Stimulated activated CD4-positive, alpha-beta T cell treated with anti-CD3 and anti-CD28 coated beads, Interleukin-4, amount 100 ng/mL, for 1 hour (primary cell): ENCODE measurements around the gene MYO5B.

ENCODE experiments used
- DNase-seq: peaks from one replicate; pipeline ENCODE4 v3.0.0-alpha.2; 2020

Gene MYO5B

DNA sequence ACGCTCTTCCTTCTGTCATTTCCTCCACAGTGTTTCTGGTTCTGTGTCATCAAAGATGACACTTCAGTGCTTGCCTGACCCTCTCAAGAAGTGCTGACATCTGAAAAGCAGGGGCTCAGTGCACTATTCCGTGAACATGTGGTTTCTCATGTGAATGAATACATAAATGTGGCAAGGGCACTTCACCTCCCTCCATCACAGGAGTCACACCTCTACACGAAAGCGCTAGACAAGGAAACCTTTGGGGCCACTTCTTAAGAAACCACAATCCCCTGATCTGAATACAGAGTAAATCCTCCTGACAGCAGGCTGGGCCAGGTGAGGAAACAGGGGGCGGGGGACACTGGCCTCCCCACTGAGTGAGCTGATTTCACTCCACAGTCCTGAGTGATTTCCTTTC is 235.8 kb downstream of the MYO5B start:
- DNase-seq = no peak

DNA sequence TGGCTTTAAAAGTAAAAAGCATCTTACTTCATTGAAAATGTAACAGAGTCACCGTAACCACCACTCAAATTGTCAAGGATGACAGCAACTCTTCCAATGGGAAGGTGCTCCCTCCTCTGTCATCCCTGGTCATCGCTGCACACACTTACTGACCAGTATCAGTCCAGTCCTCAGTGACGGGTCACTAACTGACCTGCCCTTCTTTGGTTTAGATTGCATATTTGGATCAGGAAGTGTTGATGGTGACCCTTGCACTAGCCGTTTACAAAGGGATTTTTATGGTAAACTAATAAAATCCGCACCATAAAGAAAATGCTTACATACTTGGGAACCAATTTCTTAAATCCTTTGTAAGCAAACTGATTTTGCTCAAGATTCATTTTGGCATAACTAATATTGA is 239.7 kb downstream of the MYO5B start:
- no peak for DNase-seq

DNA sequence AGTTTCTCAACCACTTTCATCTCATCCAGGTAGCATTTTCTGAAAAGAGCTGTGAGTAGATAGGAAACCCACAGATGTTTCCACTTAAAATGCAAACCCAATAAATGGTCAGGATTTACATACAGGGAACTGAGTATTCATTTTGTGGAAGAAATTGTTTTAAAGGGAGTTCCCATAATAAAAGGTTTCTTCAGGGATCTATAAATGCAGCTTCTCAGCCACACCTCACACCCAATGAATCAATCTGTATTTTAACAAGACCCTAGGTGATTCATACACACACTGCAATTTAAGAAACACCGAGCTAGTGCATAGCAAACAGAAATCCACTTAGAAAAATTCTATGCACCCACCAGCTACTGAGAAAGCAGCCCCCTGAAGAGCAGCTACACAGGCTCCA is 241.6 kb downstream of the MYO5B start:
- DNase-seq = no peak

DNA sequence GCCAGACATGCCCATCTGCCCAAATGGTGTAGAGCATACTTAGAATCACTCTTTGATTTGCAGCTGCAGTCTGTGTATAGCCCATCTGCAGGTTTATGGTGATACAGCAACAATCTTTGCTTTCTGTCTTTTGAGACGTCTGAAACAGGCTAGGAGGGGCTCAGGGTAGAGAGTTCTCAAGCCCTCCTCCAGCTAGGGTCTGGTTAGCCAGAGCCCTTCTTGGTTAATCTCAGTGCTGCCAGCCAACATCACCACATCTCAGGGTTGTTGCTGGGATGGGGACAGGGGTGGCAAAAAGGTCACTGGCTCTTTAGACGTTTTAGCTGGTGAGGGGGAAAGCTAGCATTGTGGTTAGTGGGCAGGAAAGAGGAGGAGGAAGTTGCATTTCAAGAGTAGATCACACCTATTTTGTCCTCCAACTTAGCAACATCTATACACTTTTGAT is 245.0 kb downstream of the MYO5B start:
- DNase-seq = no peak

DNA sequence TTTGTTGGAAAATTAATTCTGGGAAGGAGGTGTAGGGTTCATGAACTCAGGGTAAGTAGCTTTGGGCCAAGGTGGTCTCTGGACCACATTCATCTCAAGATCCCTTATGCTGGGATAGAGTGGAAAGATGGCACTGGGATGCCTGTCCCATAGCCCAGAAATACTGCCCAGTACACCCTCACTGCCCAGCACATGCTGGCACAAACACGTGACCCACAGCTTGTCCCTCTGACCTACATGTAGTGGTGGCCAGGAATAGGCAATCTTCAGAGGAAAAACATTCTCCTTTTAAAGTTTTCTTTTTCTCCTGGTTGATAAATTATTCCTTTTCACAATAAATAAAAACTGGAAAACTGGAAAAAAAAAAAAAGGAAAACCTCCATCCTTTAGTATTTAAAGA is 246.0 kb downstream of the MYO5B start:
- no peak for DNase-seq

DNA sequence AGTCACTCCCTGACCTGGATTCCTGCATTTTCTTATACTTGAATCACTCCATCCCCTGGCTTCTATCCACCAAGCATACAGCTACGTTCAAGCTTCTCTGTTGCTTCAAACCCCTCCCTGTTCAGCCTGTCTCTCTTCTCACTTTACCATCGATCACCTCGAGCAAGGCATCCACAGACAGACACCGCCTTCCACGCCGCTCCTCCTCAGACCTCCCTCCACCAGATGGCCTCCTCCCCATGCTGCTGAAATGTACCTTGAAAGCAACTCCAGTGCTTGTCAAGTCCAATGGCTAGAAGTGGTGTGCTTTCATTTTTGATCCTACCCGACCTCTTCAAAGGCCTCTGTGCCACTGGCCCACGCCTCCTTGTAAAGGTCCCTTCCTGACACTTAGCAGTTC is 250.3 kb downstream of the MYO5B start:
- no peak for DNase-seq

DNA sequence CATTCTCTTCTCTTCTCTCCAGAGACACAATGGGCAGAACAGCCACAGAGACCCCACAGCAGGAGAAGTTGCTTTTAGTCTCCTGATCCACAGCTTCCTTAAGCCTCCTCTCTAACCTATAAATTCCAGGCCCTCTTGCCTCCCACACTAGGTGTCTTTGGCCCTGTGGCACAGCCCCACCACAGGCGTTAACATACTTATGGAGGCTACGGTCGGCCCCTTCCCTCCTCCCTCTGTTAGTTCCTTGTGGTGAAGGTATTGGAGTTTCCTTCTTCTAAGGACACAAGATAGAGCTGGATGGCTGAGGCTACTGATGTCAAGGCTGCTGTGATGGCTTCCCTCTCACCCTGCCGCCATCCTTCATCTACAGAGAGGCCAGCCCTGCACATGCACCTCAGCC is 258.1 kb downstream of the MYO5B start:
- no peak for DNase-seq

DNA sequence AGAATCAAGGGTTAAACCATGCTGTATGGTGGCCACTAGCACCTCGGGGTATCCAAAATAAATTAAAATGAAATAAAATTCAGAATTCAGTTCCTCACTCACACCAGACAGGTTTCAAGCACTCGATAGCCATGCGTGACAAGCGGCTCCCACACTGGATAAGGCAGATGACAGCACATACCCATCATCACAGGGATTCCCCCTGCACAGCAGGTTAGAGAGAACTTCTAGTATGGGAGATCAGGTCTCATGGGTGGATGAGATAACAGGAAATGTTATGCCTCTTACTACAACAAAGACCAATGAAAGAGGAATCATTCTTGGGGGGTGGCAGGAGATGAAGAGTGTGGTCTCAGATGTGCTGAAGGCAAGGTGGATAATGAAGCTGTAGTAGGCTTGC is 259.7 kb downstream of the MYO5B start:
- DNase-seq = no peak

DNA sequence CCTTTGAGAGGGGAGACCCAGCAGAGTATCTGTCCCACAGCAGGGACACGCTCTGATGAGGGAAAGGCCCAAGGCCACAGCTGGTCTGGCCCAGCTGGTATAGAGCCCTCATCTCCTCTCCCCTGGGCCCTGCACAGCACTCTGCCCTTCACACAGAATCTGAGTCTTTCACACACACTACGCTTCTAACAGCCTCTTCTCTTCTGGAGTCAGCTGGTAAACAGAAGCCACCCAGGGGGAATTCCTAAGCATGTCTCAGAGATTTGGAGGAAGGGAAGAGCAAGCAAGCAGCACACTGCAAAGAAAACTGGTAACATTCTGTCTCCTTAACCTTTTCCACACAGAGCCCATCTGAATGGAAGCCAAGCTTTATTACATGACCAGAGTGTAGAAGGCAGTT is 260.5 kb downstream of the MYO5B start:
- no peak for DNase-seq

DNA sequence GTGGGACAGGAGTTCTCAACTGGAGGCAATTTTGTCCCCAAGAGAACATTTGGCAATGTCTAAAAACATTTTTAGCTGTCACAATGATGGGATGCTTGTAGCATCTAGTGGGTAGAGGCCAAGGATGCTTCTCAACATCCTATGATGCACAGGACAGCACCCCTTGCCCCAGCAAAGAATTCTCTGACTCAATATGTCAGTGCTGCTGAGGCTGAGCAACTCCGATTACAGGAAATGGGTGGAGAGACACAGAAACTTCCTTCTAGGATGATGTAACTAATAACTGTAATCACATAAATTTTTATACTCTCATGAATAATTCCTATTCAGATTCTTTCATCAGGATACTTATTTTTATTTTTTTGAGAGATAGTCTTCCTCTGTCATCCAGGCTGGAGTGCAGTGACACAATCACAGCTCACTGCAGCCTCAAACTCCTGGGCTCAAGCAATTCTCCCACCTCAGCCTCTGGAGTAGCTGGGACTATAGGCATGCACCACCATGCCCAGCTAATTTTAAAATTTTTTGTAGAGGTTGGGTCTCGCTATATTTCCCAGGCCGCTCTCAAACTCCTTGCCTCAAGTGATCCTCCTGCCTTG is 261.3 kb downstream of the MYO5B start:
- no peak for DNase-seq

DNA sequence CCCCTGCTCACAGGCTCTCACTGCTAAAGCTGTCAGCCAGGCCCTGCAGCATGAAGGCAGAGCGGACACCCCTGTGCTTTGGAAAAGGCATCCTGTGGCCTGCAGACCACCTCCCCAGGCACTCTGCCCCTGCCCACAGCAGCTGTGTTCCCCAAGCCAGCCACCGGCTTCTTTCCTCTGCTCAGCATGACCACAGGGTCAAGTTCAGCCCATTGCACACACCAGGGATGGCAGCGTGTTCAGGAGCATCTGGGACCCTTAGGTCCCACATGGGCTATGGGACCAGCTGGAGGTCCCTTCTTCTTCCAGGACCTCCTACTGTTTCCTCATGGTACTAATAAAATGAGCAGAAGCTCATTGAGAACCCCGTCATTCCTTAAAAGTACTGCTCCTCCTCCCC is 263.2 kb downstream of the MYO5B start:
- DNase-seq = no peak

DNA sequence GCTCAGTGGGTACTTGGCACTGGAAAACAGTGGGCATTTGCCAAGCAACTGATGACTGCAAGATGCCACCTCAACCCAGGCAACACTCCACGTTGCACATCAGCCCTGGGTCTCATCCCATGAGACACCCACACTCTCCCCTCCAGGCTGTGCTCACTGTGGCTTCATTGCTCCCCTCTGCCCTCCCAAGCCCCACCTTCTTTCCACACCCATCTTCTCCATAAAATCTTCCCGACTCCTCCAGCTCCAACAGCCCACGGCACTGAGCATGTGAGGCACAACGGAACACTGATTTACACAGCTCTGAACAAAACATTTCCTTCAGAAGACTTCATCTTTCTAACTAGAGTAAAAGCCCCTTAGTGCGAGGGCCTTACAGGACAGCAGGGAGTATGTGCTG is 263.8 kb downstream of the MYO5B start:
- DNase-seq = no peak

DNA sequence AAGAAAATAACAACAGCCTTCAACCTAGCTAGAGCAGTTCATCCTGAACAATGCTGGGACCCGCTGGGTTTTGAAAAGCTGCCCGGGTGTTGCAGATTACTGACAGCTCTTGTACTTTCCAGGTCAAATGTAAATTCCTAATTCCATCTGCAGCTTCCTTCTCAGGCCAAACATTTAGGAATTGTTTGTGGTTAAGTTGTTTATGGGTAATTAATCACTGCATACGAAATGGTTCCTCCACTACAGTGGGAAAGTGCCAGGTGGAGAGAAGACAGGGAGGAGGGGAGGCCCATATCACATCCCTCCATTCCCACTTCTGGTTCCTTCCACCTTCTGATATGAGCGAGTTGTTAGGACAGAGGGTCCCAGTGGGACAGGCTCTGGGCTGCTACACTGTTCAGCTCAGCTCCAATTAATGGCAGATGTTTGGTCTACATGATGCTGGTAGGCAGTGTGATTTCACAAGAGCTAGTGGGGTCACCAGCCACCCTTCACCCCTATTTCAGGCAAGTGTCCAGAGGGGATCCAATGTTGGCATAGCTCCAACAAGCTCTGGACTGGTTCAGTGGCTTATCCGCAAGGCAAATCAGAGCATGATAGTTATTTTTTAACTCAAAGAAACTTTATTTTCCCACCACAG is 268.7 kb downstream of the MYO5B start:
- no peak for DNase-seq

DNA sequence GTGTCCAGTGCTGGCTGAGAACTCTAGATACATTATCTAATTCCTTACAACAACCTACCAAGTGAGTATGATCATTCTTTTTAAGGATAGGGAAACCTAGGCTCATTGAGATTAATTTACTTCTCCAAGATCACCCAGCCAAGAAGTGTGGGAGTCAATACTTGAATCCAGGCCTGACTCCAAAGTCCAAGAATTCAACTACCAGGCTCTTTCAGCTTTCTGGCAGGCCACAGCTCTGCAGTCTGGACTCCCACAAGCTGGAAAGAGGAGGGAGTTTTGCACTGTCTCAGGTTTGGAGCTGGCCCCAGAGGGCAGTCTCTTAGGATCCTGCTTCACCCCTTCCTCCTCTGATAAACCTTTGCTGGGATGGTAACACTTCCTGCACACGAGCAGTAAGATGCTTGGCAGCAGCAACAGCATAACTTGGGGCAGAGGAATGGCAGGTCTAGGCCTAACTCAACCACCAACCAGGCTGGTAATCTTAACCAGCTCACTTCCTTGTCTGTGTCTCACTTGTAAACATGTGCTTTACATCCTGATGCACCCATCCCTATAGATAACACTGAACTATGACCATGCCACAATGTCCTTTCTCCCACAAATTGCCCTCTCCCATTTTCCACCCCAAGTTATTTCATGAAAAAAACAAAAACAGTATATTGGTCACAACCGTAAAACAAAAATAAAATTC is 270.5 kb downstream of the MYO5B start:
- DNase-seq = no peak

DNA sequence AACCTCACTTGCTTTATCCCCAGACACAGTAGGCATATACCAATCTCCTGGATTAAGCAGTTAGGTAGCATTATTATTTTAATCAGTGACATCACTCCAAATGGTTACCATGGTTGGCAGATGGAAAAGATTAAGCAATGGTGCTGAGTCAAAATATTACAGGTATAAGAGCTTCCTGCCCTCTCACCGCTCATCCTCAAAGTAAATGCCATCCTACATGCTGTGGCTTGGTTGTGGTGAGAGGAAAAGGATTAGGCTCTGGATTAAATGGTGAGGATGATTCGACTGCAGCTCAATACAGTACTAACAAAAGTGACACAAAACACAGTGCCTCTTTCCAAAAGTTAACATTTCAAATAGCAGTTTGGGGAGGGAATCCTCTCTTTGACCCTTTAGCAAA is 272.7 kb downstream of the MYO5B start:
- no peak for DNase-seq

DNA sequence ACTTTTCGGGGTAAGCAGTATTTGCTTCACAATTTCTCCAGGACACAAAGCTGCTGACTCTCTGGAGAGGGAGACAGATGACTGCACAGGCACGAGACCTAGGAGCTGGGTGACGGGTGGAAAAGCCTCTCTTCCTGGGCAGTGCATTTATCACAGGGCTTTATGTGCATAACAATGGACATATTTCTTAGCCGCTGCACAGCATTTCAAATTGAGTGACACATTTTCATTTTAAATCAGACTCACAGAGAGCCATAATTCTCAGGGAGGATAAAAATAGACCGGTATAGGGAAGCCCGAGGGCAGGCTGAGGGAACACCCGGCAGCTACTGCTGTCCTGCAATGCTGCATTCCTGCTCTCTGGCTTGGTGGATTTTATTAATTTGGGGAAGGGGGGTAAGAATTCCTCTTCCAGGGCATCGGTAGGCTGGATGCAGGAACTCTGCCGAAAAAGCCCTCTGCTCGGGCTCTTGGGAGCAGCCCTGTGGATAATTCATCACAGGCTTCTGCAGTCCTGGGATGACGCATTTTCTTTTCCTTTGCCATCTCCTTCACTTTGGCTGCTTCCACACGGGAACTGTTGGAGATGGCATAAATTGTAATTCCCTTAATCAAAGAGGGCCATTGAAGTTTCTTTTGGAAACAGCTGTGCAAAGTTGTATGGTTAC is 273.5 kb downstream of the MYO5B start:
- DNase-seq = no peak

DNA sequence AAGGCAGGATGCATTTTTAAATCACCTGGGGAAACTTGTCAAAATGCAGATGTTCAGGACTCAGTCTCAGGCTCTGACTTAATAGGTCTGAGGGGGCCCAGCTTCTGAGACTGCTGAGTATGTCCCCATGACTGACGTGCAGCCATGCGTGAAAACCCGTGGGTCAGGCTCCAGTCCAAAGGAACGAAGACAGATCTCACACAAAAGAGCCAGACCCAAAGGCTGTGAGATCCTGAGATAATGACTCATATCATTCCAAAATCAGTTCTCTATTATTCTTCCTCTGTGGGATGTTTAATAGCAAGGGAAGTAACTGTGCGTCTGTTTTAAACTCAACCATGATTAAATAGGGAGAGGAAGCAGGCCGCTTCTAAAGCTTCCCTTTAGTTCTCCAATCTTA is 274.2 kb downstream of the MYO5B start:
- DNase-seq = no peak

DNA sequence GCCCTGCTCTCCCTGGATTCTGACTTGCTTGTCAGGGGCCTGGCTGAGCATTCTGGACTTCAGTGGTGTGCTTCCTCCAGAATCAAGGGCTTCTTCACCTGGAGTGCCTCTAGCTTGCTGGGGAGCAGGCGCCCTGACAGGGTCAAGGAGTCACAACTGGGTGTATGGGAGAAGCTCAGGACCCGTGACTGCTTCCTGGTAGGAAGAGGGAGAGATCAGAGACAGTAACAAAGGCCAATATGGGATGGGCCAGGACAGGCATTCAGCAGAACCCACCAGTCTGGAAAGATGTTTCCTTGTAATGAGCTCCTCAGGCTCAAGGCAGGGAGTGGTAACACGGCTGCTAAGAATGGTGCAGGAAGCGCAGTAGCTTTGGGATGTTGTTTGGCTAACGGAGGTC is 277.2 kb downstream of the MYO5B start:
- DNase-seq = no peak

DNA sequence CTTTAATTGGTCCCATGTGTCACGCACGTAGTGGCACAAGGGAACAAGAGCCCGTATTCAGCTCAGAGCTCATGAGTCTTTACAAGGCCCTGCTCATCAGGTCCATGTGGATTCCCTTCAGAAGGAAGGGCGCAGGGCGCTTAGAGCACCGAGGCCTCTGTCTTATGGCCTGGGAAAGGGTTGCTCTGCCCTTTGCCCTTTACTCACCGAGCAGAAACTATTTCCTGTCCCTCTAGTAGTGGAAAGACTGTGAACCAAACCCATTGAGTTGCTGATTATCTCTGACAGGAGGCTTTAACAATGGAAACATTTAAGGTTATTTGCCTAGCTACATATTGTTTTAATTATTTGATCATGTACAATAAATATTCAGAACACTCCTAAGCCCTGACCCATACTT is 279.6 kb downstream of the MYO5B start:
- no peak for DNase-seq

DNA sequence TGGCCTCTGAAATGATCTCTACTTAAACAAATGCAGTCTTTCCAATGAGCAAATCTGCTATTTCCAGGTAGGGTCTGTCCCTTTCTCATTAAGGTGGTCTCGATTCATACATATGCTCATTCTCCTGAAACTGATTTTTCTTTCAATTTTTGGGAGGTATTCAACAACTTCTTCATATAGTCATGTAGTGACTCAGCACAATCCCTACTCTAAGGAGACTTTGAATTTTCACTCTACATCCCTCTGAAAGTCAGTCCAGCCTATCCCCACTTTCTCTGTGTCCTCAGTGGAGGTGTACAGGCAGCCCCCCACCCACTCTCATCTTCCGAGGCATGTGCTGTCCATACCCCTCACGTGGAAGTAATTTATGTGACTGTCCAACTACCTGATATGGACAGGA is 281.7 kb downstream of the MYO5B start:
- DNase-seq = no peak

DNA sequence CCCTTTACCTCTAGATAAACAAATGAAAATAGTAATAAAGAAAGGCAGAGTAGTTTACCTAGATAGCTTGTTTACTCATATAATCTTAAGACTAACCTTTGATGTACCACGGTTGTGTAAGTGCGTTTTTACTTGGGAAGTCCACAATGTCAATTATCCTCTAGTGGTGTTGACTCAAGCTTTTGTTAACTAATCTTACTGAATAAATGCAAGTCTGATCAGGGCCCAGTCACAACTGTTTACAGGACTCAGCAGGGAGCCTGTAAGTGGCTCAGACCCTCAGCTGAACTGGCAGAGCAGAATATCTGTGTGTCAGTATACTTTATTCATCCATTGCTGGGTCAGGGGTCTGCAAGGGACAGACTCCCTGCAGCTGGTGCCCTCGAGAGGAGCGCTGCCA is 283.5 kb downstream of the MYO5B start:
- DNase-seq = no peak

DNA sequence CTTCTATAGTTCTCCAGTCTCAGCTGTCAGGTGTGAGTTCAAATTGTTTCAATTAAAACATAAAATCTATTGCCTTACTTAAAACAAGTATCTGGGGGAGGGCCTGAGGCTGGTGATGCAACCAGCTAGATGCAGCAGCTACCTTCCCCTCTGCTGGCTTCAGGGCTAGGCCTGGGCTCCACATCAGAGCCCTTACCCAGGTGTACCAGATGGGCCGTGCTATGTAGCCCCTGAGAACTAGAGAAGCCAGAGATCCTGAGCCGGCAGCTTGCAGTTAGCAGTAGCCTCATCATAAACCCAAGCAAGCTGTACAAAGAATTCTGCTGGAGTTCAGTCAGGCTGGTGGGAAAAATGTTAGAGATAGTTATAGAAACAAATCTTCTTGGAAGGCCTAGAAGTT is 284.0 kb downstream of the MYO5B start:
- DNase-seq = no peak

DNA sequence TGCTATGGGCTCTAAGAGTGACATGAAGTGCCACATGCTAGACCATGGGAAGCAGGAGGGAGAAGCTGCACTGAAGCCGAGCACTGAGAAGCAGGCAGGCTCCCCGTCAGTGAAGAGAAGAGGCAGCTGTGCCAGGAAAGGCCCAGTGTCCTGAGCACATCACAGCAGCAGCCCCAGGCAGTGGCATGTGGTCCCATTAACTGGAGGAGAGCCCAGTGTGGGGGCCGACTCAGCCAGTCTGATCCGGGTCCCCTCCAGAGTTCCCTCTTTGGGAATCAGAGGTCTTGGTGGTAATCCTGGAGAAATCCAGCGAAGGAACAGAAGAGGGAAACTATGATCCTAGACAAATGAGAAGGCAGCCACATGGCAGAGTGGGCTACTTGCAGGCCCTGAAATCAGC is 284.9 kb downstream of the MYO5B start:
- DNase-seq = no peak

DNA sequence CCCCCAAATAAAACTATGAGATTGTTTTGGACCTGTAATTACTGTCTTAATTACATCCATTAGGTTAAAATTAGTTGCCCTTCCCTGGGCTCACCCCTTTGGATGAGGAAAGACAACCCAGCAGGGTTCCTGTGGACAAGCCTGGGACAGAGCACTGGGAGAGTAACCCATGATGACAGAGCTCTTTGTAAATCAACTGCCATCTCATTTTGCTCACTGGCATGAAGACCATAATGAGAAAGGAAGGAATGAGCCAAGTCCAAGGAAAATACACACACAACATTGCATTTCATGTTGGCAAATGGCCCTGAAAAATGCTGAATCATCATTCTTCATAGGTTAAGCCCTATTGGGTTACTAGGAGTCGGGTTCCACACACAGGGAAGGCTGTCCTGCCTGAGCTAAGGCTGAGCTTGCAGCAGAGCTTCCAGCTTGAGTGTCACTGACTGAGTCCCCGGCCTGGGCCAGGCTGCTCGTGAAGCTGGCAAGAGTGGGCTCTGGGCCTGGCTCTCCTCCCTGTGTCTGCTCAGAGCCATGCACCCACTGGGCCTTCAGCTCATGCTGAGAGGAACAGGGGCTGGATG is 287.5 kb downstream of the MYO5B start:
- no peak for DNase-seq
